HepG2 (cell line): ENCODE measurements around the gene GFY. TPM values are rescaled to one million over a fixed set of nuclear protein-coding genes. Genes with fewer than 3 reads are reported as not detected.

ENCODE experiments used
- ATF6 ChIP-seq: sonication (generic); formaldehyde crosslinking; conservative IDR thresholded peaks from 2 replicates; pipeline ENCODE4 v1.4.0; 2020; ENCODE audit warnings: missing genetic modification reagents
- HIVEP1 ChIP-seq: sonication (generic); formaldehyde crosslinking; IDR thresholded peaks from 2 replicates; pipeline ENCODE4 v1.4.0; 2020; ENCODE audit warnings: mild to moderate bottlenecking, missing genetic modification reagents
- MIER2 ChIP-seq: IDR thresholded peaks from 2 replicates; pipeline ENCODE4 v1.6.1; 2016; ENCODE audit warnings: missing biosample characterization, missing genetic modification reagents
- NAIF1 ChIP-seq: sonication (generic); formaldehyde crosslinking; IDR thresholded peaks from 2 replicates; pipeline ENCODE4 v1.5.0; 2020; ENCODE audit warnings: mild to moderate bottlenecking, missing genetic modification reagents, borderline replicate concordance
- NFIB ChIP-seq: sonication (generic); formaldehyde crosslinking; IDR thresholded peaks from 2 replicates; pipeline ENCODE4 v1.9.0; 2021; ENCODE audit warnings: missing genetic modification reagents, mild to moderate bottlenecking, borderline replicate concordance
- RXRB ChIP-seq: IDR thresholded peaks from 2 replicates; pipeline ENCODE4 v1.6.1; 2016; ENCODE audit warnings: borderline replicate concordance, missing genetic modification reagents, missing compliant biosample characterization
- YEATS4 ChIP-seq: sonication (generic); formaldehyde crosslinking; IDR thresholded peaks from 2 replicates; pipeline ENCODE4 v1.4.0; 2020; ENCODE audit warnings: missing genetic modification reagents, borderline replicate concordance
- ZNF512 ChIP-seq: sonication (generic); formaldehyde crosslinking; IDR thresholded peaks from 2 replicates; pipeline ENCODE4 v1.4.0; 2020; ENCODE audit warnings: mild to moderate bottlenecking, missing genetic modification reagents
- ZNF552 ChIP-seq: sonication (generic); formaldehyde crosslinking; IDR thresholded peaks from 2 replicates; pipeline ENCODE4 v1.9.0; 2022; ENCODE audit warnings: missing genetic modification reagents, mild to moderate bottlenecking, borderline replicate concordance
- ZNF761 ChIP-seq: sonication (generic); formaldehyde crosslinking; conservative IDR thresholded peaks from 2 replicates; pipeline ENCODE4 v1.4.0; 2020; ENCODE audit warnings: mild to moderate bottlenecking, missing genetic modification reagents
- polyA plus RNA-seq, 8 experiments: library from polyadenylated mRNA; depleted of rRNA in 3 of 8; stranded (reverse) in 7 of 8; unstranded in 1 of 8; fragments of >200 nt; fragmentation: Illumina TruSeq in 4 of 8; extraction: Trizol in 4 of 8; gene quantifications; 2 replicates each; pipeline versions ENCODE4 v1.2.1 to v1.2.3, GENCODE V29; 2011 to 2016; ENCODE audit warnings: low read depth in 4 of 8, missing spikeins in 1 of 8, mixed read lengths in 1 of 8; ENCODE audit not compliant: insufficient read depth in 1 of 8
- total RNA-seq, 5 experiments: library from RNA; depleted of rRNA; stranded (reverse); fragments of >200 nt; fragmentation: Illumina TruSeq; extraction: Trizol; gene quantifications; 2 replicates each; pipeline ENCODE4 v1.2.3, GENCODE V29; 2016; ENCODE audit warnings: low read depth in 1 of 5
- TF ChIP-seq, protein P1 (sequence below): fragments of 450-650 bp; IDR thresholded peaks from 2 replicates; pipeline ENCODE4 v1.6.1; 2016
- TF ChIP-seq, protein P2 (sequence below), 2 experiments: sonication (generic) in 1 of 2; formaldehyde crosslinking in 1 of 2; IDR thresholded peaks; 2 replicates each; pipeline versions ENCODE4 v1.6.1 to v1.9.0; 2014 to 2022; ENCODE audit warnings: antibody characterized with exemption in 1 of 2, borderline replicate concordance in 1 of 2, inconsistent platforms in 1 of 2, low read depth in 1 of 2, missing genetic modification reagents in 1 of 2
- TF ChIP-seq, protein P3 (sequence below): sonication (generic); formaldehyde crosslinking; IDR thresholded peaks from 2 replicates; pipeline ENCODE4 v1.8.1; 2023; ENCODE audit warnings: mild to moderate bottlenecking, missing genetic modification reagents, borderline replicate concordance

Gene GFY
- total and polyA plus RNA-seq, 2 of the 13 experiments (the other 11 are each of a cell fraction or from before 2014, with no cell fraction given) = not detected

- TF ChIP-seq, protein P1, sequence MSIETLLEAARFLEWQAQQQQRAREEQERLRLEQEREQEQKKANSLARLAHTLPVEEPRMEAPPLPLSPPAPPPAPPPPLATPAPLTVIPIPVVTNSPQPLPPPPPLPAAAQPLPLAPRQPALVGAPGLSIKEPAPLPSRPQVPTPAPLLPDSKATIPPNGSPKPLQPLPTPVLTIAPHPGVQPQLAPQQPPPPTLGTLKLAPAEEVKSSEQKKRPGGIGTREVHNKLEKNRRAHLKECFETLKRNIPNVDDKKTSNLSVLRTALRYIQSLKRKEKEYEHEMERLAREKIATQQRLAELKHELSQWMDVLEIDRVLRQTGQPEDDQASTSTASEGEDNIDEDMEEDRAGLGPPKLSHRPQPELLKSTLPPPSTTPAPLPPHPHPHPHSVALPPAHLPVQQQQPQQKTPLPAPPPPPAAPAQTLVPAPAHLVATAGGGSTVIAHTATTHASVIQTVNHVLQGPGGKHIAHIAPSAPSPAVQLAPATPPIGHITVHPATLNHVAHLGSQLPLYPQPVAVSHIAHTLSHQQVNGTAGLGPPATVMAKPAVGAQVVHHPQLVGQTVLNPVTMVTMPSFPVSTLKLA = peak; percentile 68
- TF ChIP-seq ZNF512 (CRISPR knock-in tag) = no peak
- 0 out of 2 replicates have a peak, but pooled peaks have one; percentile 47 for TF ChIP-seq ZNF761 (CRISPR knock-in tag)
- TF ChIP-seq NAIF1 (CRISPR knock-in tag) = no peak
- peak; percentile 53; the same call in 1 of the 2 replicates for TF ChIP-seq HIVEP1
- TF ChIP-seq RXRB (CRISPR knock-in tag) = peak; percentile 26; the same call in 1 of the 2 replicates
- no peak for TF ChIP-seq NFIB (CRISPR knock-in tag)
- TF ChIP-seq MIER2 = no peak
- TF ChIP-seq ATF6 (CRISPR knock-in tag) = no peak
- TF ChIP-seq, protein P2, sequence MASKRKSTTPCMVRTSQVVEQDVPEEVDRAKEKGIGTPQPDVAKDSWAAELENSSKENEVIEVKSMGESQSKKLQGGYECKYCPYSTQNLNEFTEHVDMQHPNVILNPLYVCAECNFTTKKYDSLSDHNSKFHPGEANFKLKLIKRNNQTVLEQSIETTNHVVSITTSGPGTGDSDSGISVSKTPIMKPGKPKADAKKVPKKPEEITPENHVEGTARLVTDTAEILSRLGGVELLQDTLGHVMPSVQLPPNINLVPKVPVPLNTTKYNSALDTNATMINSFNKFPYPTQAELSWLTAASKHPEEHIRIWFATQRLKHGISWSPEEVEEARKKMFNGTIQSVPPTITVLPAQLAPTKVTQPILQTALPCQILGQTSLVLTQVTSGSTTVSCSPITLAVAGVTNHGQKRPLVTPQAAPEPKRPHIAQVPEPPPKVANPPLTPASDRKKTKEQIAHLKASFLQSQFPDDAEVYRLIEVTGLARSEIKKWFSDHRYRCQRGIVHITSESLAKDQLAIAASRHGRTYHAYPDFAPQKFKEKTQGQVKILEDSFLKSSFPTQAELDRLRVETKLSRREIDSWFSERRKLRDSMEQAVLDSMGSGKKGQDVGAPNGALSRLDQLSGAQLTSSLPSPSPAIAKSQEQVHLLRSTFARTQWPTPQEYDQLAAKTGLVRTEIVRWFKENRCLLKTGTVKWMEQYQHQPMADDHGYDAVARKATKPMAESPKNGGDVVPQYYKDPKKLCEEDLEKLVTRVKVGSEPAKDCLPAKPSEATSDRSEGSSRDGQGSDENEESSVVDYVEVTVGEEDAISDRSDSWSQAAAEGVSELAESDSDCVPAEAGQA (IDR thresholded peaks at IDR 0.05; ENCODE audit: low read depth) = no peak
- TF ChIP-seq, protein P2 (CRISPR knock-in tag; IDR thresholded peaks at IDR 0.05; ENCODE audit: borderline replicate concordance) = no peak
- no peak for TF ChIP-seq ZNF552 (CRISPR knock-in tag)
- TF ChIP-seq, protein P3, sequence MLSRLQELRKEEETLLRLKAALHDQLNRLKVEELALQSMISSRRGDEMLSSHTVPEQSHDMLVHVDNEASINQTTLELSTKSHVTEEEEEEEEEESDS (CRISPR knock-in tag) = no peak
- TF ChIP-seq YEATS4 (CRISPR knock-in tag) = peak; percentile 64
Measured at GRCh38 chr19:49451430-49452181, 26.4 kb downstream of the GFY start, which contains the start of gene PIH1D1 (continued).
